Right cardiac atrium (tissue), 5 donors: ENCODE results near the gene SNX33. TPM values are rescaled to one million over a fixed set of nuclear protein-coding genes. Genes with fewer than 3 reads are reported as not detected.
"Not testable (repeated sequence)": the region's sequence is repeated elsewhere in the genome, so short reads cannot be mapped to it uniquely, and the experiment has no call there.

Experiments
- ATAC-seq, 2 donors: fragments of 200-7000 bp; cut with Tn5 transposase; one replicate each; pipeline versions ENCODE4 v1.8.0 to v1.9.1; 2020; ENCODE audit warnings: moderate library complexity in 2 of 2, mild to moderate bottlenecking in 1 of 2
- DNase-seq, 3 donors: peaks; one replicate each; pipeline ENCODE4 v3.0.0-alpha.2; 2020
- H3K27ac ChIP-seq: one replicate; pipeline ENCODE4 v1.5.1; 2013; ENCODE audit warnings: mild to moderate bottlenecking, low read length, control low read depth, moderate library complexity
- H3K27me3 ChIP-seq: one replicate; pipeline ENCODE4 v1.6.1; 2013; ENCODE audit not compliant: control insufficient read depth, insufficient read depth
- H3K4me1 ChIP-seq: one replicate; pipeline ENCODE4 v1.6.1; 2013; ENCODE audit warnings: low read length; ENCODE audit not compliant: control insufficient read depth, insufficient read depth
- H3K4me3 ChIP-seq: one replicate; pipeline ENCODE4 v1.5.1; 2013; ENCODE audit warnings: low read length, control low read depth
- H3K9me3 ChIP-seq: one replicate; pipeline ENCODE4 v1.6.1; 2013; ENCODE audit warnings: low read length; ENCODE audit not compliant: control insufficient read depth
- WGBS: extraction: QIAGEN DNeasy Blood & Tissue Kit; methylation state at CpG from one replicate; pipeline ENCODE4 v1.1.7; 2013; 5-methylcytosine and 5-hydroxymethylcytosine counted together
- intact Hi-C, 4 donors: fragments of 100-400 bp; cut with DNase I; formaldehyde crosslinking; loops; one replicate each; pipeline versions ENCODE4 v1.11.0 to v1.14.0; 2022 to 2023
- polyA plus RNA-seq: library from polyadenylated mRNA; stranded (reverse); fragments of 200-250 nt; gene quantifications from one replicate; pipeline ENCODE4 v1.2.3, GENCODE V29; 2013
- total RNA-seq, 4 donors: library from RNA; stranded (reverse); fragmentation: NEBNext Ultra II Directional; extraction: Animal tissue kit (Norgen Biotek cat#: 25700); gene quantifications; one replicate each; pipeline ENCODE4 v1.2.1, GENCODE V29; 2021
- donor health status: healthy with polysubstance abuse.
- donor health status: DM: no; HTN: yes; CAD: no.
- donor health status: DM: no; HTN: no; CAD: no.
- donor health status: DM: no; HTN: yes; CAD: no; lungs with severe emphysema.
- donor health status: DM: yes; HTN: yes; CAD: no.

The SNX33 gene
- total and polyA plus RNA-seq, 5 donors, result 13.2 to 18.4 (median 17.5) TPM

DNA sequence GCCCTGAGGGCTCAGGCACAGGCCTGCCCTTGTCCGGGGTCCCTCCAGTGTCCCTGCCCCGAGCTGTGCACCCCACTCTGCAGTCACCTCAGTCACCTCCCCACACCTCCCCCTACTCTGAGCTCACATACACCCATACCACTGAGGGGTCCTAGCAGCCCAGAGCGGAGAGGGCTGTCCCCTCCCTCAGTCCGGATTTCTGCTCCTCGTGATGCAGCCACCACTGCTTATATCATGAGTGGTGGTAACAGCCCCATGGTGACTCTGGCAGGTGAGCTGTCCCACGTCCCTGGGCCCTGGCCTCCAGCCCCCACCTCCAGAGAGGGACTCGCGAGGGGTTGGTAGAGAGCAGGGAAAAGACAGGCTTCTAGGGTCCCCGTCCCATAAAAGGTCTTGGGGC, 56.9 kb downstream of the SNX33 start:
- Histone ChIP-seq H3K4me1 (peaks cover 21% of the 10 kb centered on the region), H3K4me3 (no peak overlapping the region), H3K9me3 (no peaks in the 10 kb centered on the region), H3K27me3 (no peaks in the 10 kb centered on the region), H3K27ac (no peak overlapping the region)
- ATAC-seq (no peak), DNase-seq (no peak)
- 90% methylated on average over 9 of the region's 9 CpGs for WGBS
- intact Hi-C loops, result no loop called here

DNA sequence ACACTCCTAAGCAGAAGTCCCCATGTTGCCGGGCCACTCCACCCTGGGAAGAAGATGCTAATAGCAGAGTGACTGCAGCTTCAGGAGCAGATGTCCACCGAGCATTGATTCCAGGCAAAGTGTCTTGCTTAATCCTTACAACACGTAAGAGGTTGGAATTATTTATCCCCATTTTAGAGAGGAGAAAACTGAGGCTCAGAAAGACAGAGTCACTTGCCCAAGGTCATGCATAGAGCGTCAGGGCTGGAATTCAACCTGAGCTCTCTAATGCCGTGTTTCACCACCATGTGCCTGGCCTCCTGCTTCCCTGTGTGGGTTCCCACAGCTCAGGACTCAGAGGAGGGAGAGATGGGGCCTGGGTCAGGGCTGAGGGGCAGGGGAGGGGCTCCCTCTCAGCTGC, 57.7 kb downstream of the SNX33 start:
- WGBS, result 88% methylated on average over 5 of the region's 5 CpGs
- peaks cover 18% of the 10 kb centered on the region for H3K4me1 ChIP-seq
- H3K9me3 ChIP-seq, H3K27me3 ChIP-seq, H3K4me3 ChIP-seq, DNase-seq, ATAC-seq, H3K27ac ChIP-seq, intact Hi-C loops: not testable (repeated sequence)

DNA sequence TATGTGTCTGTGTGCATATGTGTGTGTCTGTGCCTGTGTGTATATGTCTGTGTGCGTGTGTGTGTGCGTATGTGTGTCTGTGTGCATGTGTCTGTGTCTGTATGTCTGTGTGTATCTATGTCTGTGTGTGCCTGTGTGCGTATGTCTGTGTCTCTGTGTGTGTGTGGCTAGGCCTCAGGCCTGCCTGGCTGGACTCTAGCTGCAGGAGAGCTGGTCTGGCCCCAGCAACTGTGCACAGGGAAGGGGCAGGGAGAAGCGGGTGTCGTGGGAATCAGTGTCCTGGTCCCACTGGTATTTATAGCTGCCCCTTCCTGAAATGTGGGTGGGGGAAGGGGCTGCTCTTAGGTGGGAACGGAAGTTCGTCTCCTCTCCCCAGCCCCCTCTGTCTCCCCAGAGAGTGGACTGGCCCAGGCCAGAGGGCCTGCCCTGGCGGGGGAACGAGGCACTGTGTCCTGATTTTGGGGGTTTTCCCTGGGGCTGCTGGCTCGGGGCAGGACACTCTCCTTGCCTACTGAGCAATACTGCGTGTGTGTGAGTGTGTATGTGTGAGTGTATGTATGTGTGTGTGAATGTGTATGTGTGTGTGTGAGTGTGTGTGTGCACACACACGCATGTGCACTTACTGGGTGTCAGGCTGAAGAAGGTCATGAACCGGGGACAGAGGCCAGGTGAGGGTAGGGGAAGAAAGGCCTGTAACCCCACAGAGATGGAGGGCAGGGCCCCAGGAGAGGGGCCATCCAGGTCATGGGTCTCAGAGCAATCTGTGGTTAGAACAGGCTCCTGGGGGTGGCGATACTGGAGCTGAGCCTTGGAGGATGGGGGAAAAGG, 58.4 kb downstream of the SNX33 start:
- Histone ChIP-seq H3K4me1 (peaks cover 15% of the 10 kb centered on the region), H3K4me3 (no peak overlapping the region), H3K27ac (peak overlapping the region; percentile 22), H3K27me3 (no peaks in the 10 kb centered on the region), H3K9me3 (no peaks in the 10 kb centered on the region)
- ATAC-seq (no peak), DNase-seq (peak in 1 of 3 donors; percentile 75)
- intact Hi-C loops, result no loop called here
- 65% methylated on average over 14 of the region's 14 CpGs for WGBS

DNA sequence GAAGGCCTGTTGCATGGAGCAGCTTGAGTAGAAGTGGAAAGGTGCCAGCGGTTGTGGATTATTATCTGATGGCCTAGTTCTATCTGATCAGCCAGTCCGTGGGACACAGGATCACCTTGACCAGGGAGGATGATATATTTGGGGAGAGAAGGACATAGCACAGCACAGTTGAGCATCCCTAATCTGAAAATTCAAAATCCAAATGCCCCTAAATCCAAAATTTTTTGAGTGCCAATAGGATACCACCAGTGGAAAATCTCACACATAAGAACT, 58.9 kb downstream of the SNX33 start:
- no peaks in the 10 kb centered on the region for H3K9me3 ChIP-seq
- H3K27me3 ChIP-seq, result no peaks in the 10 kb centered on the region
- intact Hi-C loops, result no loop called here
- no peak for ATAC-seq
- peaks cover 13% of the 10 kb centered on the region for H3K4me1 ChIP-seq
- WGBS, result 58% methylated on average over 2 of the region's 2 CpGs
- no peak overlapping the region for H3K27ac ChIP-seq
- DNase-seq, result no peak
- H3K4me3 ChIP-seq, result no peak overlapping the region

DNA sequence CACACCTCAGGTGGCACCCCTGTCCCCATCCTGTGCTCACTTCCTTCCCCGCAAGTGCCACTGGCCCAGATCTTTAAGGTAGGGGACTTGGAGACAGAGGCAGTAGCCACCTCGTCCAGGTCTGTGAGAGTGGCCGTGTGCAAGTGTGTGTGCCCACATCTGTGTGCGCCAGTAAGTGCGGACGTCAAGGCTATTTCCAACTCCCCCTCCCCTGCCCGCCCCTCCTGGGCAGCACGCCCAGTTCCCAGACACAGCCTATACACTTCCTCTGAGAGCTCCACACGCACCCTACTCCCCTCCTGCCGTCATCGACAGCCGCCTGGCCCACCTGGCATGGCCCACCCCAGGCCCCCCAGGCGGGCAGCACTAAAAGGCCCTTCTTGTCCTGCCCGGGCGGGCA, 61.7 kb downstream of the SNX33 start:
- peak overlapping the region; percentile 73 for H3K27ac ChIP-seq
- 13% methylated on average over 13 of the region's 15 CpGs for WGBS
- H3K27me3 ChIP-seq, H3K9me3 ChIP-seq, intact Hi-C loops, H3K4me3 ChIP-seq: not testable (repeated sequence)
- ATAC-seq (peak; percentile 69 to 70), DNase-seq (peak; percentile 84 to 93 (median 92))
- H3K4me1 ChIP-seq, result peaks cover 10% of the 10 kb centered on the region

DNA sequence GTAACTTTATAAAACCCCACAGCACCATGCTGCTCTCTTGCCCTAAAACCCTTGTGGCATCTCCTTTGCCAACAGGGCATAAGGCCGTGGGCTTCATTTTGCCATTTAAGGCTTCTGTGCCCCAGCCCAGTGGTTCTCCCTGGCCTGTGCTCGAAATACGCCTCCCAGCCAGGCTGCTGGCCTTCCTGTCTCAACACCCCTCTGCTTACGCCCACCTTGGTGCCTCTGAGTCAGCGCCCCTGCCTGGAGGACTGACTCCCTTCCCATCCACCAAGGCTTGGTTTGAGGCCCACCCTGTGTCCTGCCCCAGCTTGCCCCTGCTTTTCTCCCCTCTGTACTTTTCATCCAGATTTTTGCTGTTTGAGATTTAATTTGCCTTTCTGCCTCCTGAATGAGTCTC, 63.2 kb downstream of the SNX33 start:
- H3K4me1 ChIP-seq, result peaks cover 10% of the 10 kb centered on the region
- H3K27ac ChIP-seq, intact Hi-C loops, ATAC-seq, H3K9me3 ChIP-seq, H3K27me3 ChIP-seq, H3K4me3 ChIP-seq: not testable (repeated sequence)
- WGBS, result 71% methylated on average over 5 of the region's 5 CpGs
- peak in 1 of 3 donors; percentile 15 for DNase-seq

DNA sequence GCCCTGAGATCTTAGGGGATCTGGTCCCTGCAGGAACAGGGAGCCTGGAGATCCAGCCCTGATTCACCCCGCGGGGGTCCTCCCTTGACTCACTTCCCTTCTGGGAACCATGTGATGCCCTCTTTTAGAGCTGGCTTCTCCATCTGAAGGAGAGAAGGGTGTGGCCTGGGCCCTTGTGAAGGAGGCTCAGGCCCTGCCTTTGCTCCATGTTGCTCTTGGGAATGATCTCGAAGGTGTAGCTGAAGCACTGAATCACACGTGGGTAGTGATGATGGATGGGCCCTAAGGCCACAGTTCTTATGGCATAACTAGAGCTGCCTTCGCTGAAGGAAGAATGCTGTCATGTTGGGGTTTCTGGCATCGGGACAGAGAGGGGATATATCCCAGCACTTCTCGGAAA, 63.8 kb downstream of the SNX33 start:
- ATAC-seq, H3K9me3 ChIP-seq, intact Hi-C loops, H3K27me3 ChIP-seq: not testable (repeated sequence)
- H3K27ac ChIP-seq, result peak overlapping the region; percentile 31
- H3K4me1 ChIP-seq, result peaks cover 10% of the 10 kb centered on the region
- 40% methylated on average over 7 of the region's 7 CpGs for WGBS
- peak overlapping the region; percentile 53 for H3K4me3 ChIP-seq
- DNase-seq, result peak in 1 of 3 donors; percentile 36

Other genes with a start within 250 kb of the SNX33 start
- gene SIN3A, start 196.2 kb upstream of the SNX33 start, total RNA-seq, result 10 to 100 TPM; 28.7 to 40.0 (median 35.9) TPM
- gene SIN3A, start 196.2 kb upstream of the SNX33 start, polyA plus RNA-seq, result 8.5 TPM
- 10 to 100 TPM in 1 of 4 donors, 1 to 10 TPM in 3; 8.9 to 16.0 (median 9.6) TPM for gene PTPN9, start 68.6 kb upstream of the SNX33 start, total RNA-seq
- 4.5 TPM for gene PTPN9, start 68.6 kb upstream of the SNX33 start, polyA plus RNA-seq
- 10 to 100 TPM; 15.3 to 19.8 (median 18.4) TPM for gene SNUPN, start 22.2 kb upstream of the SNX33 start, total RNA-seq
- 17.9 TPM for gene SNUPN, start 22.2 kb upstream of the SNX33 start, polyA plus RNA-seq
- gene IMP3, start 7.7 kb upstream of the SNX33 start, total RNA-seq, result 10 to 100 TPM; 39.4 to 49.3 (median 46.8) TPM
- 48.1 TPM for gene IMP3, start 7.7 kb upstream of the SNX33 start, polyA plus RNA-seq
- gene CSPG4, start 64.9 kb downstream of the SNX33 start, total RNA-seq, result 10 to 100 TPM; 10.1 to 48.9 (median 16.2) TPM
- 11.5 TPM for gene CSPG4, start 64.9 kb downstream of the SNX33 start, polyA plus RNA-seq
- gene UBE2Q2, start 195.5 kb downstream of the SNX33 start, total RNA-seq, result 10 to 100 TPM; 26.5 to 32.6 (median 27.4) TPM
- 18.2 TPM for gene UBE2Q2, start 195.5 kb downstream of the SNX33 start, polyA plus RNA-seq